Measurements from ENCODE around the gene ZCCHC2.
A peak's percentile ranks its signal among the peaks of the same experiment; 100 is the strongest.

Gene ZCCHC2

DNA sequence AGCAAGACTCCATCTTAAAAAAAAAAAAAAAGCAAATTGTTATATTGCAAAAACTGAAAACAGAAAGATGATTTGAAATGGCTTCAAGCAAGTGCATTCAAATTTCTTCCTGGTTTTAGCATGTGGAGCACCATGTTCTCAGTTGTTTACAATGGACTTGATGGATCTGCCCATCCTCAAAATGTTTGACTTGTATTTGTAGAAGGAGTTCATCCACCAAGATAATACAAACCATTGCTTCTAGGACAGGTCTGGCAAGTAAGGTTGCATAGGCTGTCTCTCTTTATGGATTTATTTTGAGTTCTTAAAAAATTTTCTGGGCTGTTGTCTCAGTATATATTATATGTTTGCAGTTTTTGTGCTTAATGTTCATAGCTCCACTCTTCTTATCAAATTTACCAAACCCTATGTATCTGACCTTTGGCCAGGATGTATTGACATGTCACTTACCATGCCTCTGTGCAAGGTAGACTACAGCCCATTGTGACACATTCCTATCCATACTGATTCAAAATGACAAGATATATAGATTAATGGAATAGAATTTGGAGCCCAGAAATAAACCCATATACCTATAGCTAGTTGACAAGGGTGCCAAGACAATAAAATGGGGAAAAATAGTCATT is 21.7 kb upstream of the ZCCHC2 start:
- Histone ChIP-seq H3K36me3 (no peaks in the 10 kb centered on the region), H3K4me3 (no peak overlapping the region), H3K9me3 (no peaks in the 10 kb centered on the region), H3K27me3 (no peaks in the 10 kb centered on the region), H3K4me1 (no peaks in the 10 kb centered on the region), H3K27ac (no peak overlapping the region)
- TF ChIP-seq, protein P1, sequence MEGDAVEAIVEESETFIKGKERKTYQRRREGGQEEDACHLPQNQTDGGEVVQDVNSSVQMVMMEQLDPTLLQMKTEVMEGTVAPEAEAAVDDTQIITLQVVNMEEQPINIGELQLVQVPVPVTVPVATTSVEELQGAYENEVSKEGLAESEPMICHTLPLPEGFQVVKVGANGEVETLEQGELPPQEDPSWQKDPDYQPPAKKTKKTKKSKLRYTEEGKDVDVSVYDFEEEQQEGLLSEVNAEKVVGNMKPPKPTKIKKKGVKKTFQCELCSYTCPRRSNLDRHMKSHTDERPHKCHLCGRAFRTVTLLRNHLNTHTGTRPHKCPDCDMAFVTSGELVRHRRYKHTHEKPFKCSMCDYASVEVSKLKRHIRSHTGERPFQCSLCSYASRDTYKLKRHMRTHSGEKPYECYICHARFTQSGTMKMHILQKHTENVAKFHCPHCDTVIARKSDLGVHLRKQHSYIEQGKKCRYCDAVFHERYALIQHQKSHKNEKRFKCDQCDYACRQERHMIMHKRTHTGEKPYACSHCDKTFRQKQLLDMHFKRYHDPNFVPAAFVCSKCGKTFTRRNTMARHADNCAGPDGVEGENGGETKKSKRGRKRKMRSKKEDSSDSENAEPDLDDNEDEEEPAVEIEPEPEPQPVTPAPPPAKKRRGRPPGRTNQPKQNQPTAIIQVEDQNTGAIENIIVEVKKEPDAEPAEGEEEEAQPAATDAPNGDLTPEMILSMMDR (IDR thresholded peaks at IDR 0.05) = no peak
- no peak for DNase-seq
- intact Hi-C loops (cut with DNase I; ENCODE audit: low total_unique reads) = no loop called here

GRCh38 chr18:62505669-62506494 is 16.9 kb upstream of the ZCCHC2 start:
- intact Hi-C loops (cut with DNase I; ENCODE audit: low total_unique reads) = no loop called here
- peak overlapping the region; percentile 16 to 17 for H3K27ac ChIP-seq
- TF ChIP-seq, protein P1 (IDR thresholded peaks at IDR 0.05) = no peak
- H3K4me1 ChIP-seq = peaks cover 0 to 5% (median 0%) of the 10 kb centered on the region in 4 donors
- no peaks in the 10 kb centered on the region for H3K9me3 ChIP-seq
- no peaks in the 10 kb centered on the region for H3K27me3 ChIP-seq
- H3K36me3 ChIP-seq = no peaks in the 10 kb centered on the region
- H3K4me3 ChIP-seq = peak overlapping the region; percentile 40 to 46
- DNase-seq = no peak

- DNase-seq = no peak
- H3K27me3 ChIP-seq = no peaks in the 10 kb centered on the region
- TF ChIP-seq, protein P1 (IDR thresholded peaks at IDR 0.05) = no peak
- peak overlapping the region; percentile 16 to 17 for H3K27ac ChIP-seq
- peak overlapping the region; percentile 40 to 46 for H3K4me3 ChIP-seq
- intact Hi-C loops (cut with DNase I; ENCODE audit: low total_unique reads) = no loop called here
- H3K4me1 ChIP-seq = peaks cover 0 to 5% (median 0%) of the 10 kb centered on the region in 4 donors
- H3K9me3 ChIP-seq = peaks cover 0 to 4% (median 0%) of the 10 kb centered on the region in 3 donors
- H3K36me3 ChIP-seq = no peaks in the 10 kb centered on the region
These were observed 16.2 kb upstream of the ZCCHC2 start for GRCh38 chr18:62506495-62507143.

DNA sequence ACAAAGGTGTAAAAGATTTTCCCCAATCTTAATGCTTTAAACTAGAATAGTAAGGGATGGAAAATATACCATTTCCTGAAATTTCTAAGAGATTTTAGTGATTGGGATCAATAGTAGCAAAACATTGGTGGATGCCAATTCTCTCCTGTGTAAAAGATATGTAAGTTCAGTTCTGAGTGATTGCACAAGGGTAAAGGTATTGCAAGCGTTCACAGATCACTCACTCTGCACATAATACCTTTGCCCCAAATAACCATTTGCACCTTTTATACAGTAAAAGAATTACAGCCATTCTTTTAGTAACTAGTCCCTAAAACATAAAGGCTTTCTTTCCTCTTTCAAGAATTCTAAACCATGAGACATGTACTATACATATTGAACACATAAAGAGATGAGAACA is 13.0 kb upstream of the ZCCHC2 start:
- intact Hi-C loops (cut with DNase I; ENCODE audit: low total_unique reads) = no loop called here
- TF ChIP-seq, protein P1 (IDR thresholded peaks at IDR 0.05) = no peak
- peaks cover 0 to 5% (median 0%) of the 10 kb centered on the region in 4 donors for H3K4me1 ChIP-seq
- H3K27me3 ChIP-seq = no peaks in the 10 kb centered on the region
- peaks cover 0 to 31% (median 10%) of the 10 kb centered on the region in 3 donors for H3K9me3 ChIP-seq
- no peak overlapping the region for H3K27ac ChIP-seq
- DNase-seq = no peak
- H3K4me3 ChIP-seq = no peak overlapping the region
- H3K36me3 ChIP-seq = peaks cover 0 to 9% (median 0%) of the 10 kb centered on the region in 3 donors

DNA sequence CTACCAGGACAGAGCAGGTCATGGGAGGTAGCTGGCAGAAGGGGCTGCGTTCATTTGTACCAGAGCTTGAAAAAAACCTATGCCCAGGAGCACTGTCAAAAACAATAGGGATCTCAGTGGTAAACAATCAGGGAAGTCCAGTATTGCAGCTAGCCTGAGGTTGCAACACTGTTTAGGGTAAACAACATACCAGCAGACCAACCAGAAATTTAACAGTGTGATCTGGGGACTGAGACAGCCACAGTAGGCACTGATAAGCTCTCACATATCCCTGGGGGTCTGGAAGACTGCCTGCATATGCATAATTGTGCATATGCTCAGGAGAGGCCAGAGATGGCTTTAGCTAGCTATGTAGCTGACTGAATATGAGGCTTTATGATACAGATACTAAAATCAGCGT is 12.0 kb upstream of the ZCCHC2 start:
- H3K27ac ChIP-seq = no peak overlapping the region
- H3K27me3 ChIP-seq = no peaks in the 10 kb centered on the region
- H3K9me3 ChIP-seq = peaks cover 0 to 39% (median 10%) of the 10 kb centered on the region in 3 donors
- no peak for DNase-seq
- TF ChIP-seq, protein P1 (IDR thresholded peaks at IDR 0.05) = no peak
- peaks cover 0 to 5% (median 0%) of the 10 kb centered on the region in 4 donors for H3K4me1 ChIP-seq
- intact Hi-C loops (cut with DNase I; ENCODE audit: low total_unique reads) = no loop called here
- no peak overlapping the region for H3K4me3 ChIP-seq
- peaks cover 0 to 9% (median 0%) of the 10 kb centered on the region in 3 donors for H3K36me3 ChIP-seq

Measured in tibial artery (tissue), 4 donors.